ENCODE data around the gene CLDN5. TPM values are rescaled to one million over a fixed set of nuclear protein-coding genes. Genes with fewer than 3 reads are reported as not detected.

The CLDN5 gene, protein sequence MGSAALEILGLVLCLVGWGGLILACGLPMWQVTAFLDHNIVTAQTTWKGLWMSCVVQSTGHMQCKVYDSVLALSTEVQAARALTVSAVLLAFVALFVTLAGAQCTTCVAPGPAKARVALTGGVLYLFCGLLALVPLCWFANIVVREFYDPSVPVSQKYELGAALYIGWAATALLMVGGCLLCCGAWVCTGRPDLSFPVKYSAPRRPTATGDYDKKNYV
- 10 to 100 TPM; 20.4 to 51.8 (median 33.8) TPM for polyA plus RNA-seq (ENCODE audit: insufficient read length in 4 of 4)

DNA sequence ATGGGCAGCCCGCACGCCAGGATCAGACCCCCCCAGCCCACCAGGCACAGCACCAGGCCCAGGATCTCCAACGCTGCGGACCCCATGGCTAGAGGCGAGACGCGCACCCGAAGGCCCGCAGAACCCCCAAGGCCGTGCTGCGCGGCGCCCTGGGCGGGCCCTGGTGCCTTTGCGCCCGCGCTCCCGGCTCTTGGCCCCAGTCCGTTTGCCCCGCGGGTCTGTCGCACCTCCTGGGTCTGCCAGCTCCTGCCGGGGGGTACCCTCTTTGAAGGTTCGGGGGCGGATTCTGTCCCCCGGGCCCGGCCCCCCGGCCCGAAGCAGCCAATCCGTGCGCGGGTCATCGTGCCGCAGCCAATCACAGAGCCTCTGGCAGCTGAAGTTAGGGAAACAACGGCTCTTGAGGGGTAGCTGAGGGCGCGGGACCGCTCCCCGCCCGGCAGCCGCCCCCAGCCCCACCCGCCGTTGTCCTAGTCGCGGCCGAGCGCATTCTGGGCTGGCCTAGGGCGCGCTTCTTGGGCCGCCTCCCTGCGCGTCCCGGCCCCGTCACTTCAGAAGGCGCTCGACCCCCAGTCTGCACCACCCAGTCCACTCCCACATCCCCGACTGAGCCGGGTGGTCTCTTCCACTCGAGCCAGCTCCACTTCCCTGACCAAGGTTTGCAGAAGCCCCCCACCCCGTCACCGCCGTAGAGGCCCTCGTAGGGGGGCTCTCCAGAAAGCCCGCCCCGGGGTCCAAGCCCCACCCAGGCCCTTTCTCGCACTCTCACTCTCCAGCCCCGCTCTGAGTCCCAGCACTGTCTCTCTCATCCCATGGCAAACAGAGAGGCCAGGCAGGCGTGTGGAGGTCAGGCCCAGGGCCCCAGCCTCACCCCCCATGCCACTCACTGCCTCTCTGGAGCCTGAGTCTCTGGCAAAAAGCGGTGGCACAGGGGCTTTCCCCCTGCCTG lies at the start of gene CLDN5:
Gene CLDN5, minus strand, starts transcription at position 241 of the 946 bp plus-strand sequence. Its CDS starts 155 bp downstream, at position 86.
- no peak for DNase-seq (ENCODE audit: low read depth in 4 of 4, low spot score in 2 of 4)

DNA sequence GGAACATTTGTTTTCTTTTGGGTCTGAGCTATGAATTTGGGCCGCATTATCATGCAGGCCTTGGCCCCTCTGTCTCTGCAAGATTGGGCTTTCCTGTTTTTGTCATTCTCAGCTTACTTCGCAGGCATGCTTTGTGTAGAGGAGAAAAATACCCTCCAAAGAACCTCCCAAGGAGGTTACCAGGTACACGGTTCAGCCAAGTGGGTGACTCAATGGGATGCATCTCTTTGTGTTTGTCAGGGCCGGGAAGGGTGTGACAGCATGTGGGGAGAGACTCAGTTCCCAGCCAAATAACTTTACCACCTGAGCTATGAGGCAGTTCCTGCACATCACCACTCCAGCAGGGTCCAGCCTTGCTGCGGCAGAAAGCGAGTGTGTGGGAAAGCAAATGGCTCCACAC lies 47.8 kb upstream of the CLDN5 start:
- no peak for DNase-seq (ENCODE audit: low read depth in 4 of 4, low spot score in 2 of 4)

DNA sequence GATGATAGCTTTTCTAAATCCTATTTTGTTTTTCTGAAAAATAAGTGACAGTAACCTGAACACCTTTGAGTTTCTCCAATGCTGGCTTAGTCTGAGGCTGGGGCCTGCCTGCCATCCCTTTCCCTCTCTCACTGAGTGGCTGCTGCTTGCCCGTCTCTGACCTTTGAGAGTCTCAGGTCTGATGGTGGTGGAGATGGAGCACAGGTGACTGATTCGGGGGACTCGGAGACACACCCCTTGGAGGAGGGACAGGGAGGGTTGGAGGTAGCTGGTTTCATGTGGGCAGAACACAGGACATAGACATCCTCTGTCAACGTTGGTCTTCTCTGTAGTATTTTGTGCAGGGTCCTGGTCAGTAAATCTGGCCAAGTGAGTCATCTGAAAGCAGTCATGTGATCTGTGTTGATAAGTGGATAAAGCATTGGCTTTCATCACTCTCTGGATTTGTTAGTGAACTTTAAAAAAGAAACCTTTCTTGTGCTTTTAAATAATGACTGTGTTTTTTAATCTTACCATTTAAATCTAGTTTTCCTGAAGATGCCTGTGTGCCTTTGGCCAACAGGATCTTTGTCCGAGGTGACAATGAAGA lies 47.1 kb upstream of the CLDN5 start:
- DNase-seq (ENCODE audit: low read depth in 4 of 4, low spot score in 2 of 4), result no peak

DNA sequence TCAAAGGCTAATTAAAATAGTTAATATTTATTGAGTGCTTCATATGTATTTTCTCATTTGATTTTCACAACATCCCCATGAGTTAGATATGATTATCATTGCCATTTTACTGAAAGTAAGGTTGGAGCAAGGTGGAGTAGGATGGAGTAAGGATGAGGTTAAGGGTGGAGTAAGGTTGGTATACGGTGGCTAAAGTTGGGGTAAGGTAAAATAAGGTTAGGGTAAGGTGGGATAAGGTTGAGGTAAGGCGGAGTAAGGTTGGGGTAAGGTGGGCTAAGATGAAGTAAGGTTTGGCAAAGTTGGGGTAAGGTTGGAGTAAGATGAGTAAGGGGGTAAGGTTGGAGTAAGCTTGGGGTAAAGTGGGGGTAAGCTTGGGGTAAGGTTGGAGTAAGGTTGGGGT lies 45.8 kb upstream of the CLDN5 start:
- no peak for DNase-seq (ENCODE audit: low read depth in 4 of 4, low spot score in 2 of 4)

DNA sequence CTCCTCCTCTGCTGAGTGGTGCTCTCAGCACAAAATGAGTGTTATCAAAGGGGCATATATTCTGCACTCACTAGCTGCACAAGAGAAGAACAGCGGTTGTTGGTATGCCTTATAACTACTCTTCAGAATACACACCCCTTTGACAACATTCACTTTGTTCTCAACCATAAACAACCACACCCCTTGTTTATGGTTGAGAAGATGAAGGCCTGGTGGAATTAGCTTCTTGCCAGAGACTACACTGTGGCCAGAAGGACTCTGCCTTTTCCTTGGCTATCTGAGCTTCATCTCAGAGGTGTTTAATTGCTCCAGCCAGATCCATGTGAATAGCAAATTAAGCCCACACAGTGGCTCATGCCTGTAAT lies 45.0 kb upstream of the CLDN5 start:
- DNase-seq (ENCODE audit: low read depth in 4 of 4, low spot score in 2 of 4), result no peak

DNA sequence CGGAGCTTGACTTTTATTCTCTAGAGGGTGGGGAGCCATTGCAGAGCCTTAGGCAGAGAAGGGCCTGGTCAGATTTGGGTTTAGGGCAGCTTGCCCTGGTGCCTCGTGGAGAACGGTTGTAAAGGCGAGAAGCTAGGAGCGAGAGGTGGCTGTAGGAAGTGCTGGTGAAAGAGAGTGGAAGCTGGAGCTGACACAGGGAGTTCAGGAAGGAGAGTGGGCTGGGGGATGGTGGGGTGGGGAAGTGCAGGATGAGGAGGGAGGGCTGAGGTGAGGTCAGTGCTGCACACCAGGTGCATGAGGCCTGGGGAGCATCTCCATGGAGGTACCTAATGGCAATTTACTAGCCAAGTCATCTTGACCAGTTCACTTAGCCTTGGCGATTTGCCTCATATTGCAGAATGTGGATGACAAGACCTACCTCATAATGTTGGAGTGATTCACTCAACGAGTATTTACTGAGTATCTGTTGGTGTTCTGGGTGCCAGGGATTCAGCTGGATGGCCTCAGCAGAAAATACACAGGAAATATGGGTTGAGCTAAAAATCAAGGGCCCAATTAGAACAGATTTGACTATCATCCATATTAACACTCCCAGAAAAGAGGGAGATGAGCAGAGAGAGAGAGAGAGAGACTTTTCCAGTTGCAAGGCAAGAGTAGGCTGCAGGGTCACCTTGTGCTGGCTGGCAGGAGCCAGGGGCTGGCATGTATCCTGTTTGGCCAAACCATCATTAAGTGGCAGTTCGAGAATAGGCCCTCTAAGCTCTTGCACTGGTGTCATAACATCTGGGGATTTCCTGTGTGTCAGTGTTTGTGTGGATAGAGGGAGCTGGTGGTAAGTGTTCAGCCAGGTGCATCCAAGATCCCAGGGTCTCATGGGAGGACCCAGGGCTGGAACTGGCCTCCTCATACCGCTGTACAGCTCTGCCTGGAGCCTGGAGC lies 44.4 kb upstream of the CLDN5 start:
- no peak for DNase-seq (ENCODE audit: low read depth in 4 of 4, low spot score in 2 of 4)

DNA sequence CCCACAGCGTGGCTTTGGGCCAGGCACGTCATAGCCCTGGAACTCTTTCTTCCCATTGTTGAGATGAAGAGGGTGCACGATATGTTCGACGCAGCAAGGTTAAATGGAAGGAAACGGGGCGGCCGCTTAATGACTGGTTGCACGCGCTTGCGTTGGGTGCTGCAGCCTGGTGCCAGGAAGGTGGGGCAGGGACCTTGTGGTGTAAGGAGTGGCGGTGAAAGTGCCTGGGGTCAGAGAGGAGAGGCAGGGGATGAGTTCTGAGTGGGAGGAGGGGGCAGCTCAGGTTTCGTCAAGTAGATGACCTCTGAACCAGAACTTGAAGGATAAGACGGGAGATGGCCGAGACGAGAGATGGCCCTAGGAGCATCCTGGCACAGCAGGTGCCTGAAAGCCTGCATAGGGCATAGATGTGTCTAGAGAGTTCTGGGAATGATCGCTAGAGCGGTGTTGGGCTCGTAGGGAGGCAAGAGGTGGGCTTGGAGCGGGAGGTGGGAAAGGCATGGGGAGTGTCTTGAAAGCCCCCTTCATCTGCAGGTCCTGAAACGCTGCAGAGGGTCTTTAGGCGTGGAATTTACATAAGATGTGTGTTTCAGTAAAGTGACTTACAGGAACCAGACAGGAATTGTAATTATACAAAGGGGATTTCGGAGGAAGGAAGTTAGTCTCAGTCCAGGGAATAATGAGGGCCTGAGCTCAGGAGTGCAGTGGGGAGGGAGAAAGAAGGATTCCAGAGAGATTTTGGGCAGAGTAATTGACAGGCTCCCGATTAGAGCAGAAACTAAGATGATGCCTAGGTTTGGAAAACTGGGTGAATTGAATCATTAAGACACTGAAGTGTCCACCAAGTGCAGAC lies 43.2 kb upstream of the CLDN5 start:
- no peak for DNase-seq (ENCODE audit: low read depth in 4 of 4, low spot score in 2 of 4)

DNA sequence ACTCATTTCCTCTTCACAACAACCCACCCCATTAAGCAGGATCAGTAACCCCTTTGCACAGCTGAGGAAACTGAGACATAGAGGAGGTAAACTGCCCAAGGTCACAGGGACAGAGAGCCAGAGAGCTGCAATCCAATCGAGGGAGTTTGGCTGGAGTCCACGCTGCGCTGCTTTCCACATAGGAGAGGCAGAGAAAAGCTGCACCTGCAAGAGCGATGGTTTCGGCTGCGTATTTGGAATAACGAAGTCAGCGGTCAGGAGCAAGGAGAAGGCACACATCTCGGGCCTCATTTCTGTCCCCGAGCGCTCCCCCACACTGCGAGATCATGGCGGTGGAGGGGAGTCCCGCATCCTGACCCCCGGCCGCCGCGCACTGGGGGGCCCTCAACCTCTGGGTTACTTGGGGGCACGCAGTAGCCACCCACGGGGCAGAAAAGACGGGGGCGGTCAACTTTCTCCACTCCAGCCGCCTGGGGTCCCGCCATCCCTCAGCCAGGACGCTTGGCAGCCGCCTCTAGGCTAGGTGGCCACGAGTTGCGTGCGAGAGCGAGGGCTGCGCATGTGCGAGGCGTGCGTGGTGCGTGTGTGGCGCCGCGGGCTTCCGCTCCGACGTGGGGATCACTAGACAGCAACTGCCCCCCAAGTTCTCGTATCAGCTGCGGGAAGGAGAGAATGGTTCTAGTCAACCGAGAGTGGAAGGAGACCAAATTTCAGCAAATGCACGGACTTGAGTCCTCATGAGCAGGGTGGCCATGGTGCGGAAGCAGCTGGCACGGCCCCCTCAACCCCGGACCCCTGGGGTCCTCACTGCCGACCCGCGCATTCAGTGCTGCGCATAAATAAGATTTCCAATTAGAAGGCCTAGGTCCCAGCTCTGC lies 42.3 kb upstream of the CLDN5 start:
- DNase-seq (ENCODE audit: low read depth in 4 of 4, low spot score in 2 of 4), result peak in 1 of 4 donors; percentile 8

DNA sequence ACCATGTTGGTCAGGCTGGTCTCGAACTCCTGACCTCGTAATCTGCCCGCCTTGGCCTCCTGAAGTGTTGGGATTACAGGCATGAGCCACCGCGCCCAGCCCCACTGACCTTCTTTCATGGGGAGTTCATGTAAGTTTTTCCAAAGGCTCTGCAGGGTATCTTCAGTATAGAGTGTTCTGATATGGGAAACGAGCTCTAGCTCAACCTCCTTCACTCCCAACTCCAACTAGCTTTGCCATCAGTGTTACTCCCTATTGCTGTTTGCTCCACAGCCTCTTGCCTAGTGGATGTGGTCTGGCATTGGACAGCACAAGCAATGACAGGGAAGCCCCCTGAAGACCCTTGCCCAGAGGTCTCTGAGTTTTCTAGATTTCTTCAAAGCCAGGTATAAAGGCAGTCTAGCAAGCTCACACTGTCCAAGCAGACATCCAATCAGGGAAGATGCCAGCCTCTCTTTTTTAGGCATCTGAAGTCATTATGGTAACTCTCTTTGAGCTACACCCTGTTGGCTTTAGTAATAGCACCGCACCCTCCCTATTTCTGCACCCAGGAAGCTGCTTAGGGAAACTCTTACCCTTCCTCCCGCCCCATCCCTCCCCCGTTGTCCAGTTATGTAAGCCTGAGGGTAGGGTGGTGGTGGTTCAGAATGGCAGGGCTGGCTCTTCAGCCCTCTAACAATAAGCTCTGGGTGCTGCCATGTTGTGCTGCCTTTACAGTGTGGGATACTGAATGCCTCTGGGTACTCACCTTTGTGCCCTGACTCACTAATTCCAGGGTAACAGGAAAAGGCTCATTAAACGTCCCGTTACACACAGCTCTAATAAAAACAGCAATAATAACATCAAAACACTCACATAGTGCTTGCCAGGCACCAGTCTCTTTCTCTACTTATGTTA lies 41.4 kb upstream of the CLDN5 start:
- DNase-seq (ENCODE audit: low read depth in 4 of 4, low spot score in 2 of 4), result no peak

DNA sequence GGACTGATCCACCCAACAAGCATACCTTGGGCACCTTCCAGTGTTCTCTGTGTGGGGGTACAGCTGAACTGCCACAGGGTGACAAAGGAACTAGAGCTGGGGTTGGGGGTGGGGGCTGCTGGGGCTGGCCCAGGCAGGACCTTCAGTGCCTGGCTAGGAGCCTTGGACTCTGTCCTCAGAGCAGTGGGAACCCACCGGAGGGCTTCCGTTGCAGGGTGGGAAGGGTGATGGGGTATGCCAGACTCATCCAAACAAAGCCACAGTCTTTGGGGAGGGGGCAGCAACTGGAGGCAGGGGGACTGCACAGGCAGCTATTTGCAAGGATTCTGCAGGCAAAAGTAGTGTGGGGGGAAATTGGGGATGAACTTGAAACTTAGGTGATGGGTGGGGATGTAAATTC lies 35.7 kb upstream of the CLDN5 start:
- no peak for DNase-seq (ENCODE audit: low read depth in 4 of 4, low spot score in 2 of 4)

DNA sequence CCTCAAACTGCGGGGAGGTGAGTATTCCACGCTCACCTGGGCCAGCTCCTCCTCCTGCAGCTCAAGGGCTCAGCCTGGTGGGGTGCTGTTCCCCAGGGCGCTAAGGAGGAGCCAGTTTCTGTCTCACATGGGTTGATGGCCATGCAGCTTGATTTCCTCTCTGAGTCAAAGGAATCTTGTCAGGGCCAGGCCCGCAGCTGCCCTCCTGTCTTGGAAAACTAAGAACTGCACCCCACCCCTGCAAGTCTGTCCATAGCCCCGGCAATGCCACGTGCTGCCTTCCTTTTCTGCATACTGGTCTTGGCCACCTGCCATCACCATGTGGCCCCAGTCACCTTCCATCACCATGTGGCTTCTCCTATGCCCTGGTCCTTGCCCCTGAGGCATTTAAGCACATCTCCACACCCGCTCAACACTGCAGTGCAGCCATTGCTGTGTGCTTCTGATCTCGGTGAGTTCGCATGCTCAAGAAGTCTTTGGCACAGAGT lies 35.2 kb upstream of the CLDN5 start:
- no peak for DNase-seq (ENCODE audit: low read depth in 4 of 4, low spot score in 2 of 4)

DNA sequence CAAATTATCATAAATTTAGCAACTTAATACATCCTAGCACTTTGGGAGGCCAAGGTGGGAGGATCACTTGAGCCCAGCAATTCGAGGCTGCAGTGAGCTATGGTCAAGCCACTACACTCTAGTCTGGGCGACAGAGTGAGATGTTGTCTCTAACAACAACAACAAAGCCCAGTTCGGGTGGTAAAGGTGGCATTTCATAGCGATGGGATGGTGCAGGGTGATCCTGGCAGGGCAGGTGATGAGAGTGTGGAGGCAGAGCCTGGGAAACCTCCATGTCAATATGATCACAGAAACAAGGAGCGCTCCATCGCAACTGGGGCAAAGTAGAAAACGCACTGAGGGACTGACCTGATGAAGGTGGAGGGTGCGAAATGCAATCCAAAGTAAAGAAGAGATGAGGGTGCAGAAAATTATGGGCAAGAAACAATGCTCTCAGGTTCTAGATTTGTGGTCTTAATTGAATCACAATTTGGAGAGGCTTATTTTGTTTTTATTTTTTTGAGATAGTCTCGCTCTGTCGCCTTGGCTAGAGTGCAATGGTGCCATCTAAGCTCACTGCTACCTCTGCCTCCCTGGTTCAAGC lies 32.8 kb upstream of the CLDN5 start:
- no peak for DNase-seq (ENCODE audit: low read depth in 4 of 4, low spot score in 2 of 4)

DNA sequence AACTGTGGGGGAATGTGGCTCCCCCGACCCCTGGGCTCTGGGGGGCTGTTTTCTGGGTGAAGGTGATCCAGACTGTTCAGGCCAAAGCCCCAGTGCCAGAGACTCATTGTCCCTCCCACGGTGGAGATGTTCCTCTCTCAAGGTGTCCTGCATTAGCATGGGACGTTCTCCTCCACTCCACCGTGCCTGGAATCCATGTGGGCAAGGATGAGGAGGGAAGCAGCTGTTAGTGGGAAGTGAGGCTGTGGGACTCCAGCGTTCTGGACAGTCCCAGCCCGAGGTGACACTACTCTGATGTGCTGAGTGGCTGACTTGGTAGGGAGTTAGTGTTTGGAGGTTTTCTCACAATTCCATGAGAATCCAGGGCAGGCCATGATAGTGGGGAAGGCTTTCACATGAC lies 31.4 kb upstream of the CLDN5 start:
- no peak for DNase-seq (ENCODE audit: low read depth in 4 of 4, low spot score in 2 of 4)

DNA sequence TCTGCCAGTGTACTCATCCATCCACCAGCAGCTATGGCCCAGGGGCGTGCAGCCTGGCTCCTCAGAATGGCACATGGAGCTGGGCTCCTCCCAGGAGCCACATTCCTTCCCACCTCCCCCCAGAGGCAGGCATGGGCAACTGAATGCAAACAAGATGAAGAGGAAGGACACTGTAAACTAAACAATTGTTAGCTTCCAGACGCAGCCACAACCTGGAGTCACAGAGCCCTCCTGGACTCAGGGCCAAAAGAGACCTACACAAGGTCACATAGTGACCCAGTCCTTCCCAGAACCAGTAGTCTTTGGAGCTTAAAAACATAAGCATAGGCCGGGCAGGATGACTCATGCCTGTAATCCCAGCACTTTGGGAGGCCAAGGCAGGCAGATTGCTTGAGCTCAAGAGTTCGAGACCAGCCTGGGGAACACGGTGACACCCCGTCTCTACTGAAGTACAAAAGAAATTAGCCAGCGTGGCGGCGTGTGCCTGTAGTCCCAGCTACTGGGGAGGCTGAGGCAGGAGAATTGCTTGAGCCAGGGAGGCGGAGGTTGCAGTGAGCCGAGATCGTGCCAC lies 30.7 kb upstream of the CLDN5 start:
- no peak for DNase-seq (ENCODE audit: low read depth in 4 of 4, low spot score in 2 of 4)

DNA sequence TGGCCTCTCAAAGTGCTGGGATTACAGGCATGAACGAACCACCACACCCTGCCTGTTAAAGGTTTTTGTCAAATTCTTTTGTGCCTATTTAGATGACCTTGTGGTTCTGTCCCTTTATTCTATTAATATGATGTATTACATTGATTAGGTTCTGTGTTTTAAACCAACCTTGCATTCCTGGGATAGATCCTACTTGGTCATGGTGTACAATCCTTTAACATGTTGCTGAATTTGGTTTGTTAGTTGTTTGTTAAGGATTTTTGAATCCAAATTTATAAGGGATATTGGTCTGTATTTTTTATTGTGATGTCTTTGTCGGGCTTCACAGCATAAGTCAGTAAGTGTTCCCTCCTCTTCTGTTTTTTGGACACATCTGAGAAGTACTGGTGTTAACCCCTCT lies 29.0 kb upstream of the CLDN5 start:
- DNase-seq (ENCODE audit: low read depth in 4 of 4, low spot score in 2 of 4), result no peak

DNA sequence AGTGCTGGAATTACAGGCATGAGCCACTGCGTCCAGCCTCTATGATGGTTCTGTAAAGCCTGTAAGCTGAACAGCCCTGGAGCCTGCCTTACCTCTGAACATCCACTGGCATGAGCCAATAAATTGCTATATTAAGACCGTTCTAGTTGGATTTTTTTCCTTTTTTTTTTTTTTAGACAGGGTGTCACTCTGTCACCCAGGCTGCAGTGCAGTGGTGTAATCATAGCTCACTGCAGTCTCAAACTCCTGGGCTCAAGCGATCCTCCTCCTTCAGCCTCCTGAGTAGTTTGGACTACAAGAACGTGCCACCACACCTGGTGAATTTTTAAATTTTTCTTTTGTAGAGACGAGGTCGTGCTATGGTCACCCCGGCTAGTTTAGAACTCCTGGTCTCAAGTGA lies 26.2 kb upstream of the CLDN5 start:
- DNase-seq (ENCODE audit: low read depth in 4 of 4, low spot score in 2 of 4), result no peak

DNA sequence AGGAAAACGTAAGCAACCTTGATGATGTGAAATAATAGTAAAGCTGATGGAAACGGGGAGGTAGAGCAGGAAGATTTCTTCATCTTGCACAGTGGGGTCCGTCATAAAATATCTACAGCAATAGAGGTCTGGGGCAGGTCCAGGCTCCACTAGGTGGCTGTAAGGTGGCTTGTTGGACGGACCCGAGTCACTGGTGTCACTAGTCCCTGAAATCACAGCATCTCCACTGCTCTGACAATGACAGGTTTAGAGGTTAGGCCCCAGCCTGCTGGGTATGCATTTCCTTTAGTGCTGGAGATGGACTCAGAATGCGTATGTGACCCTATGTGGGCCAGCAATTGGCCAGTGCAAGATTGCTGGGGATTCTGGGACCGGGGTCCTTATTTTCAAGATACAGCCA lies 25.2 kb upstream of the CLDN5 start:
- no peak for DNase-seq (ENCODE audit: low read depth in 4 of 4, low spot score in 2 of 4)
